Measurements from ENCODE around the gene CLCF1.
A peak's percentile ranks its signal among the peaks of the same experiment; 100 is the strongest.

Gene CLCF1

GRCh38 chr11:67376063-67376820 is 2.8 kb upstream of the CLCF1 start:
- TF ChIP-seq CTCF (conservative IDR thresholded peaks at IDR 0.05; ENCODE audit: low read depth, low read length) = no peak
- no peak overlapping the region for H3K4me3 ChIP-seq (ENCODE audit: low read length)
- DNase-seq (ENCODE audit: low read depth) = no peak

- H3K4me3 ChIP-seq (ENCODE audit: low read length) = no peak overlapping the region
- no peak for TF ChIP-seq CTCF (conservative IDR thresholded peaks at IDR 0.05; ENCODE audit: low read depth, low read length)
- DNase-seq (ENCODE audit: low read depth) = no peak
Observed at GRCh38 chr11:67375320-67376055, 2.1 kb upstream of the CLCF1 start.

DNA sequence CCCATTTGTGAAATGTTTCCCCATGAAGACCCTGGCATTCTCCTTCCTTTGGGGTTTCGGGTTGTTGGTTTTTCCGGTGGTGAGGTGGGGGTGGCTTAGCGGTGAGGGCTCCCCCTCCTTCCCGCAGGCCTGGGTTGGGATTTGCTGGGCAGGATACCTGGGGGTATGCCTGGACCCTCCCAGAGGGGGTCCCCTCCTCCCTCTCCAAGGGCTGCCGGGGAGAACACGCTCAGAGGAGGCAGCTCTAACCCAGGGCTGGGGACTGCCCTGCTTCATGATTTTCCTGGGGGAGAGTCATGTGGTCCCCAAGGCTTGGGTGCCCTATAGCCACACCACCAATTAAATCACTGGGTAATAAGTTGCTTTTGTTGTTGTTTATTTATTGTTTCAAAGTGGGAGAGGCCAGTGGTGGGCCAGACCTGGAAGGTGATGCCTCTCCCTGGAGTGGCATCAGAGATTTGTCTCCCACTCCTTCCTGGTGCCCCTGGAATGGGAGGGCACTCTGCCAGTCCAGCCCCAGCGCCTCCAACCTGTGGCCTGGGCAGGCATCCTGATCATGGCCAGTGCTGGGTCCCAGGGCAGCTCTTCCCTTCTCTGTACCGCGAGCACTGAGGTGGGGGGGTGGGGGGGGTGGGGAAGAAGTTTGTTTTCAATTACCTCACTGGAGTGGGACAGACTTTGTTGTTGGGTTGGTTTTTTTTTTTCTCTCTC is 1.3 kb upstream of the CLCF1 start:
- no peak for TF ChIP-seq CTCF (conservative IDR thresholded peaks at IDR 0.05; ENCODE audit: low read depth, low read length)
- H3K4me3 ChIP-seq (ENCODE audit: low read length) = no peak overlapping the region
- DNase-seq (ENCODE audit: low read depth) = no peak

GRCh38 chr11:67373648-67374570 is 511 bp upstream of the CLCF1 start:
- peak; percentile 82 for DNase-seq (ENCODE audit: low read depth)
- TF ChIP-seq CTCF (conservative IDR thresholded peaks at IDR 0.05; ENCODE audit: low read depth, low read length) = peak; percentile 50
- peak overlapping the region; percentile 57 for H3K4me3 ChIP-seq (ENCODE audit: low read length)

DNA sequence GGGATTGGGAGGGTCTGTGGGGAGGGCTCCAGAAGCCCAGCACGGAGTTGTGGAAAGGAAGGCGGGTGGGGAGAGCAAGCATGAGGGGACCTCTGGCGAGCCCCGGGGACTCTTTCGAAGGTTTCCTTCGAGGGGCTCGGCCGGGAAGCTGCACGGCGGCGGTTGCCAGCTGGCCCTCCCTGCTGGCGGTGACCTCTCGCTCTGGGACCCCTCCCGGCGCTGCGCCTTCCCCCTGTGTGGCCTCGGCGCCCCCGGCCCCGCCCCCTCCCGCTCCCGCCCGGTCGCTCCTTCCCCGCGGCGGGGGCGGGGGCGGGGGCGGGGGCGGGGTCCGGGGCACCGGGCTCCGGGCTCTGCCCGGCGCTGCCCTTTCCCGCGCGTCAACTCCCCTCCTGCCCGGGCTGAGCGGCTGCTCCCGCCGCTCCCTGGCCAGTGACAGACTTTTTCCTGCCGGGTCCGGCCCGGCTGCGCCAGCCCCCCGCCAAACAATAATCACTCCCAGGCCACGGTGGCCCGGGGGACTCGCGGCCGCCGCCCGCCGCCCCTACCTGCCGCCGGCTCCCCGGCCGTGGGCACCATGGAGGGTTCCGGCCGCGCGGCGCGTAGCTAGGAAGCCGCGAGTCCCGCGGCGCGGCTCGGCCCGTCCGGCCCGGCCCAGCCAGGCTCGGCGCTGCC is 941 bp downstream of the CLCF1 start:
- peak overlapping the region; percentile 57 for H3K4me3 ChIP-seq (ENCODE audit: low read length)
- no peak for TF ChIP-seq CTCF (conservative IDR thresholded peaks at IDR 0.05; ENCODE audit: low read depth, low read length)
- DNase-seq (ENCODE audit: low read depth) = no peak

GRCh38 chr11:67371911-67372320 is 1.5 kb downstream of the CLCF1 start:
- TF ChIP-seq CTCF (conservative IDR thresholded peaks at IDR 0.05; ENCODE audit: low read depth, low read length) = no peak
- peak overlapping the region; percentile 38 for H3K4me3 ChIP-seq (ENCODE audit: low read length)
- DNase-seq (ENCODE audit: low read depth) = no peak
